ENCODE data around the gene GPR78. TPM values are rescaled to one million over a fixed set of nuclear protein-coding genes. Genes with fewer than 3 reads are reported as not detected.

GPR78 gene
- polyA plus RNA-seq, 1 of the 3 experiments (the other 2 are of a cell fraction): not detected

- no peak for DNase-seq
- POLR2A ChIA-PET: no interaction called here
- Histone ChIP-seq H4K20me1 (ENCODE audit: insufficient read depth) (no peaks in the 10 kb centered on the region), H3K79me2 (ENCODE audit: insufficient read depth) (no peaks in the 10 kb centered on the region), H3K27me3 (ENCODE audit: insufficient read depth) (no peaks in the 10 kb centered on the region; the same call in 1 of the 2 replicates), H3K4me1 (ENCODE audit: control insufficient read depth in 1 of 2, insufficient read depth in 2 of 2, low read depth in 1 of 2, low read length in 1 of 2) (peaks cover 0 to 4% of the 10 kb centered on the region in 2 experiments; a peak in 1 of 4 replicates), H3K4me3 (ENCODE audit: low read depth in 2 of 2, low read length in 1 of 2) (no peak overlapping the region), H3K36me3 (replicated peaks in 1 of 2; ENCODE audit: control insufficient read depth in 1 of 2, insufficient read depth in 2 of 2, low read length in 1 of 2) (no peaks in the 10 kb centered on the region), H3K9me2 (no peaks in the 10 kb centered on the region), H3K9me3 (no peaks in the 10 kb centered on the region), H2AFZ (ENCODE audit: low read depth) (no peak overlapping the region), H3K27ac (ENCODE audit: low read depth in 2 of 2, low read length in 1 of 2) (no peak overlapping the region), H3F3A (replicated peaks; ENCODE audit: insufficient read depth) (no peaks in the 10 kb centered on the region), H3K9ac (no peak overlapping the region), H3K4me2 (no peak overlapping the region)
- WGBS (ENCODE audit: low lambda C conversion rate): 8% methylated on average over 11 of the region's 12 CpGs
- TF ChIP-seq MAX (IDR thresholded peaks at IDR 0.05; ENCODE audit: low read depth): no peak
- CTCF ChIA-PET: interaction anchor here (0.7 to 0.9 kb wide), 2 partner anchors 10 to 28 kb away, joined by 3 read pairs; no protein-coding TSS in a partner anchor
Observed at GRCh38 chr4:8579526-8580320, 469 bp upstream of the GPR78 start.

GRCh38 chr4:8581094-8581861 lies 1.1 kb downstream of the GPR78 start:
- peaks cover 0 to 4% of the 10 kb centered on the region in 2 experiments; a peak in 1 of 4 replicates for H3K4me1 ChIP-seq (ENCODE audit: control insufficient read depth in 1 of 2, insufficient read depth in 2 of 2, low read depth in 1 of 2, low read length in 1 of 2)
- POLR2A ChIA-PET: no interaction called here
- no peak overlapping the region for H3K9ac ChIP-seq
- H3K9me2 ChIP-seq: no peaks in the 10 kb centered on the region
- 63% methylated on average over 21 of the region's 66 CpGs for WGBS (ENCODE audit: low lambda C conversion rate)
- no peaks in the 10 kb centered on the region for H3K9me3 ChIP-seq
- DNase-seq: no peak
- H3K4me3 ChIP-seq (ENCODE audit: low read depth in 2 of 2, low read length in 1 of 2): no peak overlapping the region
- H3F3A ChIP-seq (replicated peaks; ENCODE audit: insufficient read depth): no peaks in the 10 kb centered on the region
- no peaks in the 10 kb centered on the region for H3K79me2 ChIP-seq (ENCODE audit: insufficient read depth)
- H3K4me2 ChIP-seq: no peak overlapping the region
- no peaks in the 10 kb centered on the region for H3K36me3 ChIP-seq (replicated peaks in 1 of 2; ENCODE audit: control insufficient read depth in 1 of 2, insufficient read depth in 2 of 2, low read length in 1 of 2)
- H4K20me1 ChIP-seq (ENCODE audit: insufficient read depth): no peaks in the 10 kb centered on the region
- no peak overlapping the region for H2AFZ ChIP-seq (ENCODE audit: low read depth)
- no peak for TF ChIP-seq GATA2 (CRISPR knock-in tag; IDR thresholded peaks at IDR 0.05)
- no peak for TF ChIP-seq YY1 (IDR thresholded peaks at IDR 0.05; ENCODE audit: low read depth)
- no peak for TF ChIP-seq ELF1 (IDR thresholded peaks at IDR 0.05)
- no peak for TF ChIP-seq SMC3 (IDR thresholded peaks at IDR 0.05; ENCODE audit: low read depth, low read length)
- TF ChIP-seq EP300 (IDR thresholded peaks at IDR 0.05; ENCODE audit: borderline replicate concordance in 1 of 2, low read depth in 1 of 2, low read length in 1 of 2): no peak
- TF ChIP-seq ZBTB33 (IDR thresholded peaks at IDR 0.05; ENCODE audit: borderline replicate concordance, low read depth): no peak
- no peak for TF ChIP-seq USF2 (IDR thresholded peaks at IDR 0.05; ENCODE audit: borderline replicate concordance, low read depth, low read length)
- CTCF ChIA-PET: interaction anchor here (0.9 to 1.0 kb wide), 2 partner anchors 26 to 113 kb away, joined by 3 read pairs; no protein-coding TSS in a partner anchor
- no peak overlapping the region for H3K27ac ChIP-seq (ENCODE audit: low read depth in 2 of 2, low read length in 1 of 2)
- H3K27me3 ChIP-seq (ENCODE audit: insufficient read depth): no peaks in the 10 kb centered on the region; the same call in 1 of the 2 replicates

Data from SK-N-SH (cell line).